ENCODE measurements around the gene PDZD7. TPM values are rescaled to one million over a fixed set of nuclear protein-coding genes. Genes with fewer than 3 reads are reported as not detected.

PDZD7 gene
- total RNA-seq, 3 donors from 2014 or later, result 0.05 to 0.26 TPM; not detected in 1

GRCh38 chr10:100960251-100960650 is 70.7 kb downstream of the PDZD7 start:
- ATAC-seq, result no peak
- Mint-ChIP-seq H3K4me3 (no peak overlapping the region), H3K9me3 (no peaks in the 10 kb centered on the region), H3K36me3 (ENCODE audit: insufficient read depth) (peaks cover 35% of the 10 kb centered on the region), H3K27me3 (ENCODE audit: low read depth) (no peaks in the 10 kb centered on the region), H3K4me1 (ENCODE audit: low read depth) (peaks cover 6% of the 10 kb centered on the region)
- DNase-seq, result no peak

Other genes starting within 250 kb of the PDZD7 start
- 10 to 100 TPM; 16.6 to 18.6 (median 17.6) TPM for gene SLF2, start 118.2 kb downstream of the PDZD7 start, total RNA-seq
- gene SEMA4G, start 61.6 kb downstream of the PDZD7 start, total RNA-seq, result under 1 TPM; 0.35 to 0.69 (median 0.48) TPM
- 10 to 100 TPM; 68.8 to 76.3 (median 69.3) TPM for gene MRPL43, start 43.6 kb downstream of the PDZD7 start, total RNA-seq
- 10 to 100 TPM; 49.8 to 55.5 (median 55.5) TPM for gene TWNK, start 43.6 kb downstream of the PDZD7 start, total RNA-seq
- gene LZTS2, start 31.3 kb downstream of the PDZD7 start, total RNA-seq, result 10 to 100 TPM in 1 of 3 donors, 1 to 10 TPM in 2; 9.3 to 10.2 (median 9.8) TPM
- 1 to 10 TPM; 8.7 to 9.8 (median 9.7) TPM for gene SFXN3, start 105 bp upstream of the PDZD7 start, total RNA-seq
- under 1 TPM in 1 of 3 donors, not detected in 2; 0.19 TPM for gene KAZALD1, start 30.9 kb upstream of the PDZD7 start, total RNA-seq
- not detected for gene TLX1, start 100.2 kb upstream of the PDZD7 start, total RNA-seq
- gene LBX1, start 198.3 kb upstream of the PDZD7 start, total RNA-seq, result not detected